ENCODE results near the gene KCNT2.

GRCh38 chr1:196531737-196532524 is 76.3 kb downstream of the KCNT2 start:
- no peak for TF ChIP-seq POLR2A (IDR thresholded peaks at IDR 0.05)
- TF ChIP-seq, protein P1, sequence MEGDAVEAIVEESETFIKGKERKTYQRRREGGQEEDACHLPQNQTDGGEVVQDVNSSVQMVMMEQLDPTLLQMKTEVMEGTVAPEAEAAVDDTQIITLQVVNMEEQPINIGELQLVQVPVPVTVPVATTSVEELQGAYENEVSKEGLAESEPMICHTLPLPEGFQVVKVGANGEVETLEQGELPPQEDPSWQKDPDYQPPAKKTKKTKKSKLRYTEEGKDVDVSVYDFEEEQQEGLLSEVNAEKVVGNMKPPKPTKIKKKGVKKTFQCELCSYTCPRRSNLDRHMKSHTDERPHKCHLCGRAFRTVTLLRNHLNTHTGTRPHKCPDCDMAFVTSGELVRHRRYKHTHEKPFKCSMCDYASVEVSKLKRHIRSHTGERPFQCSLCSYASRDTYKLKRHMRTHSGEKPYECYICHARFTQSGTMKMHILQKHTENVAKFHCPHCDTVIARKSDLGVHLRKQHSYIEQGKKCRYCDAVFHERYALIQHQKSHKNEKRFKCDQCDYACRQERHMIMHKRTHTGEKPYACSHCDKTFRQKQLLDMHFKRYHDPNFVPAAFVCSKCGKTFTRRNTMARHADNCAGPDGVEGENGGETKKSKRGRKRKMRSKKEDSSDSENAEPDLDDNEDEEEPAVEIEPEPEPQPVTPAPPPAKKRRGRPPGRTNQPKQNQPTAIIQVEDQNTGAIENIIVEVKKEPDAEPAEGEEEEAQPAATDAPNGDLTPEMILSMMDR (IDR thresholded peaks at IDR 0.05) = no peak
- no peak for TF ChIP-seq EP300 (IDR thresholded peaks at IDR 0.05)

Measured in sigmoid colon (tissue), 4 donors.